MG63 (cell line): ENCODE data around the gene NKAIN2. TPM values are rescaled to one million over a fixed set of nuclear protein-coding genes. Genes with fewer than 3 reads are reported as not detected.
"Not testable (repeated sequence)": the region's sequence is repeated elsewhere in the genome, so short reads cannot be mapped to it uniquely, and the experiment has no call there.

ENCODE experiments used
- DNase-seq: peaks from one replicate; pipeline ENCODE4 v3.0.0-alpha.2; 2020
- H3K27me3 ChIP-seq: fragments of 250-450 bp; sonication (Bioruptor Pico); 2 replicates; pipeline ENCODE4 v1.5.1; 2020; ENCODE audit warnings: mild to moderate bottlenecking, moderate library complexity
- H3K36me3 ChIP-seq: fragments of 250-450 bp; sonication (Bioruptor Pico); 2 replicates; pipeline ENCODE4 v1.5.1; 2020; ENCODE audit warnings: mild to moderate bottlenecking, moderate library complexity
- H3K4me3 ChIP-seq: fragments of 250-450 bp; sonication (Bioruptor Pico); 2 replicates; pipeline ENCODE4 v1.5.1; 2020; ENCODE audit warnings: mild to moderate bottlenecking, moderate library complexity
- H3K9me3 ChIP-seq: fragments of 250-450 bp; sonication (Bioruptor Pico); 2 replicates; pipeline ENCODE4 v1.5.1; 2020; ENCODE audit warnings: mild to moderate bottlenecking, moderate library complexity
- total RNA-seq: library from RNA; depleted of rRNA; stranded (reverse); fragments of >200 nt; shearing (Covaris generic); gene quantifications from 2 replicates; pipeline ENCODE4 v1.2.3, GENCODE V29; 2014; ENCODE audit warnings: low replicate concordance

NKAIN2 gene
- total RNA-seq, 1 experiment from 2014 or later: not detected

DNA sequence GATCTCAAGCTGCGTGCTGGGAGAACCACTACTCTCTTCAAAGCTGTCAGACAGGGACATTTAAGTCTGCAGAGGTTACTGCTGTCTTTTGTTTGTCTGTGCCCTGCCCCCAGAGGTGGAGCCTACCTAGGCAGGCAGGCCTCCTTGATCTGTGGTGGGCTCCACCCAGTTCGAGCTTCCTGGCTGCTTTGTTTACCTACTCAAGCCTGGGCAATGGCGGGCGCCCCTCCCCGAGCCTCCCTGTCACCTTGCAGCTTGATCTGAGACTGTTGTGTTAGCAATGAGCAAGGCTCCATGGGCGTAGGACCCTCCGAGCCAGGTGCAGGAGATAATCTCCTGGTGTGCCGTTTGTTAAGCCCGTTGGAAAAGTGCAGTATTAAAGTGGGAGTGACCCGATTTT is 609.0 kb downstream of the NKAIN2 start:
- H3K9me3 ChIP-seq, H3K27me3 ChIP-seq, H3K36me3 ChIP-seq, H3K4me3 ChIP-seq, DNase-seq: not testable (repeated sequence)

DNA sequence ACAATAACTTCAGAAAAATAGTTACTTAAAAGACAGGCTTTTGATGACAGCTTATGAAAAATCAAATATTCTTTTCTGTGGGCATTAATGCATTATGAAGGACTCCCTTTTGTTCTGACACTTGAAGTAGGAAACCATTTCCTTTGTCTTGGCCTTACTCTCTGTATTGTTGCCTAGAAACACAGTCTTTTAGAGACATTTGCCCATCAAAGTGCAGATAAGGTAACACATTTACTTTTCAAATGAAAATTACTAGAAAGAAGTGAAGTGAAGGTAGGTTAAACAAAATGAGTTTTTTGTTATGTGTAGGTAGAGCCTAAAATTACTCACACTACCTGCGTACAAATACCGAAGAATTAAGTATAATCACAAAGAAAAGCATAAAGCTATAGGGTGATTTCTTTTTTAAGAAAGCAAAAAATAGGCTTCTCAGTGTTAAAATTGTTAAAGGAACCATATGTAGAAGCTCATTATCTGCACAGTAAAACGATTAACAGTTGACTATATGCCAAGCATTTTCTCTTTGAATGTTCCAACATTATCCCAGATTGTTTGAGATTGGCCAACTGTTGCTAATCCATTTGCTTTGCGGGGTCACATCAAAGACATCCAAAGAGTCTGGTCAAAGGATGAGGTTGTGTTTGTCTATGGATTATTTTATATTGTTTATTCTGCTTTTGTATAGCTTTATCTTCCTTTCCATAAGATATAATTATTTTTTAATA is 616.6 kb downstream of the NKAIN2 start:
- no peak for DNase-seq
- Histone ChIP-seq H3K36me3 (no peaks in the 10 kb centered on the region), H3K4me3 (no peak overlapping the region), H3K9me3 (no peaks in the 10 kb centered on the region), H3K27me3 (no peaks in the 10 kb centered on the region)

DNA sequence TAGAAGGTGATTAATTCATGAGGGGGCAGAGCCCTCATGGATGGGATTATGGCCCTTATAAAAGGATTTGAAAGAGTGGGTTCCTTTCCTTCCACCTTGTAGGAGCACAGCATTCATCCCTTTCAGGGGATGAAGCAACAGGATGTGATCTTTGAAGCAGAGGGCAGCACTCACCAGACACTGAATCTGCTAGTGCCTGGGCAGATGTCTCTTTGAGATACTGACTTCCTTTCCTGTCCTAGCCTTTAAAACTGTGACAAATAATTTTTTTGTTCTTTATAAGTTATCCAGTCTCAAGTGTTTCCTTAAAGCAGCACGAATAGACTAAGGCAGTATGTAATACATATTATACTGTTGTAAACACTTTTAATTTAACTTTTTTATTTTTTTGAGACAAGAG is 620.0 kb downstream of the NKAIN2 start:
- Histone ChIP-seq H3K36me3 (no peaks in the 10 kb centered on the region), H3K9me3 (no peaks in the 10 kb centered on the region), H3K27me3 (no peaks in the 10 kb centered on the region), H3K4me3 (no peak overlapping the region)
- DNase-seq: no peak

DNA sequence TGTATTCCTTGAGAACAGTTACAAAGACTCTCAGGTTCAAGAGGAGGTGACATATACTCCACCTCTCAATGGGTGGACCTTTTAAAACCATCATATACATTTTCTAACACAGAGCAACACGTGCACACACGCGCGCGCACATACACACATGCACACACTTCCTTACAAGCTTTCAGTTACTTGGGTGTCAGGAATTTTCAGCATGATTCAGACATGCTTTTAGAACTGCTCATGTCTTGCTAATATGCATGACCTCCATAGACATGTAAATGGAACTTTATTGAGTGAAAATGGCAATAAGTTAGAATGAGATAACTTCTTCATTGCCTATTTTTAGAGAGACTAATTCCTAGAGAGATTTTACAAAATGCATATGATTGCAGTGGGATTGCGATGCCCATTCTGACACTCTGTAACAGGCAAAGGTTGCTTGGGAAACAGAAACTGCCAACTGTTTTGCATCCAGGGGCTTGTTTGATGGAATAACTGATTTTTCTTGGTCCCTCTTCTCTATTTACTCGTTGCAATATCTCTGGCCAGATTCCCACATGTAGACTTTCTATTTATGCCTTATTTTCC is 627.2 kb downstream of the NKAIN2 start:
- Histone ChIP-seq H3K4me3 (no peak overlapping the region), H3K27me3 (no peaks in the 10 kb centered on the region), H3K36me3 (no peaks in the 10 kb centered on the region), H3K9me3 (no peaks in the 10 kb centered on the region)
- DNase-seq: no peak

DNA sequence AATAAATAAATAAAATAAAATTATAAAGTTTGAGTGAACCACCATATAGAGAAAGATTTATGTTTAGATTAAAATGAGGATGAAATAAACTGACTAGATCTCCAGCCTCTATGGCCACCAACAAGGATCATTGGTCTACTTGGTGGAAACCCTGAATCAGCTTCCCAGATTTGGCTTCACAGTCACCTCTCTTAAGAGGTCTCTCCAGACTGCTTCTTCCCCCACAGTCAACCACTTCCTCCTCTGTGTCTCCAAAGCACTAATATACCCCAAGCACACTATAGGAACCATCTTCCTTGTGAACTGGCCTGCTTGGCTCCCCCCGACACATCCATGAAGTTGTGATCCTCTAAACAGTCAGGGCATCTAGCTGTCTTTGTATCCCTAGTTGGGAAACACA is 629.0 kb downstream of the NKAIN2 start:
- Histone ChIP-seq H3K4me3 (no peak overlapping the region), H3K36me3 (no peaks in the 10 kb centered on the region), H3K9me3 (no peaks in the 10 kb centered on the region), H3K27me3 (no peaks in the 10 kb centered on the region)
- no peak for DNase-seq

DNA sequence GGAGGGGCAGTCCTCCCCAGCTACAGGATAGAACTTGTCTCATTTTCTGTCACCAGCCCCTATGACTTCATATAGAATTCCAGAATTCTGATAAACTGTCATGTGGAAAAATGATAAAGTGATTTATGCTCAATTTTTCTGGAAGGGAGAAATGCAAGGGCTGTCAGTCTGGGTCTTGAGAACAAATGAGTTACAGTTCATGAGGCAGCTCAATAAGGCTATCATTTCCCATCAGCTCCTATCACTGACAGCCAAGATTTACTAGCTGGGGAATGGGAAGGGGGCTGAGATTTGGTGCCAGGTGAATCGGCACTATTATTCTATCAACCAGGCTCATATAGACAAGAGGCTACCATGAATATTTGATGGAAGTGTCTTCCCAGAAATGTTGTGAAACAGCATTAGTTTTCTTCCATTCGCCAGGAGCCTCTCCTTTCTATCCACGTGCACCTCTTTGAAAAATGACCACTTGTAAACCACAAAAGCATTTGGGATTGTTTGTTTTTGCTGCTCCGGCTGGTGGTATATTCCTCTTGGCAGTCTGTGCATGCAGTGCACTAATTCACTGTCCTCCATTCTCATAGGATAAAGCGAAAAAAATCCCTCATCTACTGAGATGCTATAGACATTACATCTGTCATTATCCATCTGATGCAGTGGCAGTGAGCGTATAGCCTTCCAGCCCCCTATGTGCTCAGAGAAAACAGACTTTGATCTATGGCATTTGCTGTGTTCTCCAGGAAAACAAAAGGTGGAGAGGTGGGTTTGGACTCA is 629.9 kb downstream of the NKAIN2 start:
- Histone ChIP-seq H3K4me3 (no peak overlapping the region), H3K9me3 (no peaks in the 10 kb centered on the region), H3K27me3 (no peaks in the 10 kb centered on the region), H3K36me3 (no peaks in the 10 kb centered on the region)
- no peak for DNase-seq

DNA sequence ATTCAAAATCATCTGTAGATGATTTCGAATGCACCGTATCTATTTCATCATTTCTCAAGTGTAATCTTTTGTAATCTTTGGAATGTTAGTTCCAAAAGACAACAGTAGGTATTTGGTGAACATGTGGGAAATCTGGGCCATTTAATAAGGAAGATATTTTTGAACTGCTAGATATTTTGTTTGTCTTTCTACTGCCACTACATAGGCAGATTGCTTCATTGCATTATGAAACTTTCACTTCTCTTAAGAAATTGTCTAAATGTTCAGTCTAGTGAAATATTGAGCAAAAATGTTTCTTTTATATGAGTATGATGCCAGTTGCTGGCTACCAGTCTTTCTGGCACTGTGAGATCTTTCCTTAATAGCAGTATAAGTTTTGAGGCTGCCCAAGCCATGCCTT is 630.8 kb downstream of the NKAIN2 start:
- DNase-seq: no peak
- no peaks in the 10 kb centered on the region for H3K36me3 ChIP-seq
- no peak overlapping the region for H3K4me3 ChIP-seq
- no peaks in the 10 kb centered on the region for H3K27me3 ChIP-seq
- no peaks in the 10 kb centered on the region for H3K9me3 ChIP-seq

DNA sequence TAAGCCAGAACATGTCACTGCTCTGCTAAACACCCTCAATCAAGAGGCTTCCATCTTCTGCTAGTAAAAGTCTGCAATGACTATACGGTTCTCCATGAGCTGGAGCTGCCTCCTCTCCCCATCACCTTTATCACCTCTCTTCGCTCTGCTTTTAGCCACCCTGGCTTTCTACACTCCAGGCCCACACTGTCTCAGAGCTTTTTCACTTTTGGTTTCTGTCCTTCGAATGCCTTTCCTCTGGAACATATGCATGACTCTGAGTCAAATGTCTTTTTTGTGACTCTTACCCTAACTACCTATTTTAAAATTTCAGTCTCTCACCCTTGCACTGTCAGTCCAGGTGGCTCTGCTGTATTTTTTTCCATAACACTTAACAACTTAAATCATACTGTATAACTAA is 633.1 kb downstream of the NKAIN2 start:
- no peak for DNase-seq
- H3K36me3 ChIP-seq: no peaks in the 10 kb centered on the region
- H3K4me3 ChIP-seq: no peak overlapping the region
- no peaks in the 10 kb centered on the region for H3K27me3 ChIP-seq
- H3K9me3 ChIP-seq: no peaks in the 10 kb centered on the region

DNA sequence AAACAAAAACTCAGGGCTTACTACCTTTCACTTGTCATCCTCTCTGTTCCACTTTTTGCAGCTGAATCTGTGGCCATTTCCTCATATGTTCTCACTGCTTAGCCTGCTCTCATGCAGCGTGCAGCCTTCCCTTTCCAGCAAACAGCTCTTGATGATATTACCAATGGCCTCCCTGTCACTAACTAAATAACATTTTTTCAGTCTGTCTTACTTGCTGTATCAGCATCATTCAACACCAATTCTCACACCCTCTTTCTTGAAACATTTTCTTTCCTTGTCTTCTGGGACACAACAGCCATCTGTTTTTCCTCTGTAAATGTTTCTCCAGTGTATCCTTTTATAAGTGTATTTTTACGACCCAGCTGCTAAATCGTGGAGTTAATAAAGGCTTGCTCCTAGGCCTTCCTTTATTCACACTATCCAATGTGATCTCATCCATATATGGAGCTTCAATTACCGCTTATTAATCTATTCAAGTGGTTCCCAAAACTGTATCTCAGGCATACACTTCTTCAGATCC is 634.9 kb downstream of the NKAIN2 start:
- no peak for DNase-seq
- Histone ChIP-seq H3K36me3 (no peaks in the 10 kb centered on the region), H3K27me3 (no peaks in the 10 kb centered on the region), H3K4me3 (no peak overlapping the region), H3K9me3 (no peaks in the 10 kb centered on the region)

DNA sequence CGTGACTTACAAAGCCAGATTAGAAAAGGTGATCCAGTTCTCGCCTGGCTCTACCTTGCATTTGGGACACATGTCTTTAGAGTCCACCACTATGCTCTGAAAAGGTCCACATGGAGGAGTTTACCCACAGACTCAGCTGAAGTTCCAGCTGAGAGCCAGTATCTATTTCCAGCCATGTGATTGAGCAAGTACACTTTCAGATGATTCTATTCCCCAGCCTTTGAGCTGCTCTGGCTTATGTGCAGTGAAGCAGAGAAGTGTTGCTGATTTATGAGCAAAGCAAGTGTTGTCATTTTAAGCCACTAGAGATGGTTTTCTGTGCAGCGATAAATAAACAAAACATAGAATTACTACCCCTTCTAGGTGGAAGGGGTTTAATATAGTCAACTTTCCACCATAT is 637.8 kb downstream of the NKAIN2 start:
- no peak for DNase-seq
- no peak overlapping the region for H3K4me3 ChIP-seq
- no peaks in the 10 kb centered on the region for H3K9me3 ChIP-seq
- no peaks in the 10 kb centered on the region for H3K36me3 ChIP-seq
- no peaks in the 10 kb centered on the region for H3K27me3 ChIP-seq

DNA sequence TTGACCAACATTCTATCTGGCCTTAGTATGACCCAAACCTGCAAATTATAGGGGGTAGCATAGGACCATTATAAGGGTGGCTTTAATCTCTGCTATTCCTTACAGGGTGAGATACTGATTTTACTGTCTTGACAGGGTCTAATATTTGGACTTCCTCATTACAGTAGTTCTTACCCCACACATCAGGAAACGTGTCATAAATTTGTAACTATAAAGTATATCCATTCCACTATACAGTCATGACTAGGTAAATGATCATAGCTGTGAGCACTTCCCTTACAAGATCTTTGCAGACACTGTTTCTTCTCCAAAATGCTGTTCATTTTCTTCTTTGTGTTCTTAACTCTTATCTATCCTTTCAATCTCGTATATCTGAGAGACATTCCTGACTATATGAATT is 639.9 kb downstream of the NKAIN2 start:
- Histone ChIP-seq H3K27me3 (no peaks in the 10 kb centered on the region), H3K36me3 (no peaks in the 10 kb centered on the region), H3K4me3 (no peak overlapping the region), H3K9me3 (no peaks in the 10 kb centered on the region)
- no peak for DNase-seq

DNA sequence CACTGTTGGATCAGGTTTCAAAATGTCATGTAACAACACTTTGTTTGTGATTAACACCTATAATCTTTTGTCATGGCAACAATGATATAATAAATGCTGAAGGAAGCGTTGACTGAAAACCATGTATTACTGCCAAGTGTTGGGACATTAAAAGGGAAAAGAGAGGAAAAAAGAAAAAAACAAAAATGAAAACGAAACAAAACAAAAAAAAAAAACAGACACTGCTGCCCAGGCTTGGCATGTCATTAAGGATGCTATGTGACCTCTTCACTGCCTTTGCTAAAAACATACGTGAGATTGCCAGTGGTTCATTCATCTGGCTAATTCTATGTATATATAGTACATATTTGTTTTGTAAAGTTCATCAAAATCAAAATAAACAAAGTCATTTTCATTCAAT is 641.9 kb downstream of the NKAIN2 start:
- Histone ChIP-seq H3K27me3 (no peaks in the 10 kb centered on the region), H3K36me3 (no peaks in the 10 kb centered on the region), H3K4me3 (no peak overlapping the region), H3K9me3 (no peaks in the 10 kb centered on the region)
- no peak for DNase-seq

DNA sequence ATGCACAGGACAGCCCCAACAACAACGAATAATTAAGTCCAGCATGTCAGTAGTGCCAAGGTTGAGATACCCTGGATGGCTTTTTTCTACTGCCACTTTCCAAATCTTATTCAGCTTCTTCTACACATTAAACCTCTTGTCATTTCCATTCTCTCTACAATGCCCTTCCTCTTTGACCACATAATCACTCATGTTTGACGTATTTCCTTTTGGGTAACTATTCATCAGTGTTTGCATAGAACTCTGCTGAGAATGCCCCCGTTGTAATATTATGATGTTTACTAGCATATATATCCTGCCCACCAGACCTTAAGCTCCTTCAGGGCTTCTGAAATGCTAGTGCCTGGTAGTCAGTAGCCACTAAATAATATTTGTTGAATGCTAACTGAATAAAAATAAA is 643.3 kb downstream of the NKAIN2 start:
- no peaks in the 10 kb centered on the region for H3K9me3 ChIP-seq
- no peak overlapping the region for H3K4me3 ChIP-seq
- no peak for DNase-seq
- H3K36me3 ChIP-seq: no peaks in the 10 kb centered on the region
- no peaks in the 10 kb centered on the region for H3K27me3 ChIP-seq

DNA sequence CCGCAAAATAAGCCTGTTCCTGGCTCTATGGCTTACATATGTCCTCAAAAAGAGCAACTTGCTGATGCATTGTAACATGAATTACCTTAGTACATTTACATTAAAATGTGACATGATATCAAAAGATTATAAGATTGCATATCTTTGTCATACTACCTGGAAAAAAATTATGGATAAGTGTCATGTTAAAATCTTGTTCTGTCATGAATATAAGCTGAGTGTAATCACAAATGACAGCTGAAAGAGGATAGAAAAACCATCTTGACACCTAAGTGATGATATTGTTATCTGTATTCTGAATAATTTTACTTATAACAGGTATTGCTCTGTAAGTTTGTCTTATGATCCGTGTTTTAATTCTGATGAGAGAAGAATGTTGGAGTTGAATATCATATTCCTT is 655.6 kb downstream of the NKAIN2 start:
- no peaks in the 10 kb centered on the region for H3K27me3 ChIP-seq
- DNase-seq: no peak

DNA sequence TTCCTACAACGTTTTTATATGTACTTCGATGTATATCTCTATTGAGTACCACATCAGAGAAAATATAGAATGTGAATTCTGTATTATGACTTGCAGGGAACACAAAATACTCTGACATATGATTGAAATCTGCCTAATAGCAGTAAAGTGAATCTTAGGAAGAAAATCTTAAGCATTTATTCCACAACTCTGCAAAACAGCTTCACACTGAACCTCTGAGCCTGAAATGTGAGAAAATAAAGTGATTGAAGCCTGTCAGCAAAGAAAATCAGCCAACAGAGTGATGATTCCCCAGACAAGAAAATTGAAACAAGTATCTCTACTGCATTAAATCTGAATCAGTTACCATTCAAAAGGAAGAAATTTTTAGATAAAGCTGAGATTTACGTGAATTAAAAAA is 659.1 kb downstream of the NKAIN2 start:
- Histone ChIP-seq H3K4me3 (no peak overlapping the region), H3K36me3 (no peaks in the 10 kb centered on the region), H3K9me3 (no peaks in the 10 kb centered on the region), H3K27me3 (no peaks in the 10 kb centered on the region)
- DNase-seq: no peak

More for the DNA sequence above, 655.6 kb downstream of the NKAIN2 start:
- H3K36me3 ChIP-seq: no peaks in the 10 kb centered on the region
- H3K4me3 ChIP-seq: no peak overlapping the region
- no peaks in the 10 kb centered on the region for H3K9me3 ChIP-seq

DNA sequence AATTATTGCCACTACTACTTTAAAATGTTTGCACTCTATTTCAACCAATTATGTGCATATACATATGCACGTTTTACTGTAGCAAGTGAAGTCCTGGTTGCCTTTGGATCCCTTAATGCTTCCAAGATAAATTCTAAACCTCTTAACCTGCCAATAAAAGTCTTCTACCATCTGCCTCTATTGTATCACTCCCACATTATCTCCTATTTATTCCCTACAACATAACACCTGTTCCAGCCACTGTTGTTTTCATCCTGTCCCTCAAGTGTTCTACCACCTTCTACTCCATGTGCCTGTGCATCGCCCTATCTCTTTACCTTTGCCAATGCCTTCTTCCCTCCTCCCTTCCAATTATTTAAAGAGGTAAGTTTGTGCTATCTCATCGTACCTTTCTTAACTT is 659.6 kb downstream of the NKAIN2 start:
- Histone ChIP-seq H3K36me3 (no peaks in the 10 kb centered on the region), H3K27me3 (no peaks in the 10 kb centered on the region), H3K4me3 (no peak overlapping the region), H3K9me3 (no peaks in the 10 kb centered on the region)
- DNase-seq: no peak

DNA sequence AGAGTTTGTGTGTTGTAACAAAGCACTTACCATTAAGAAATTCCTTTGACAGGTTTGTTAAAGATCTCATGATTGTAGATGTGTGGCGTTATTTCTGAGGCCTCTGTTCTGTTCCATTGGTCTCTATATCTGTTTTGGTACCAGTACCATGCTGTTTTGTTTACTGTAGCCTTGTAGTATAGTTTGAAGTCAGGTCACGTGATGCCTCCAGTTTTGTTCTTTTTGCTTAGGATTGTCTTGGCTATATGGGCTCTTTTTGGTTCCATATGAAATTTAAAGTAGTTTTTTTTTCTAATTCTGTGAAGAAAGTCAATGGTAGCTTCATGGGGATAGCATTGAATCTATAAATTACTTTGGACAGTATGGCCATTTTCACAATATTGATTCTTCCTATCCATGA is 660.9 kb downstream of the NKAIN2 start:
- not testable (repeated sequence) for H3K4me3 ChIP-seq, H3K9me3 ChIP-seq, H3K27me3 ChIP-seq, H3K36me3 ChIP-seq, DNase-seq

DNA sequence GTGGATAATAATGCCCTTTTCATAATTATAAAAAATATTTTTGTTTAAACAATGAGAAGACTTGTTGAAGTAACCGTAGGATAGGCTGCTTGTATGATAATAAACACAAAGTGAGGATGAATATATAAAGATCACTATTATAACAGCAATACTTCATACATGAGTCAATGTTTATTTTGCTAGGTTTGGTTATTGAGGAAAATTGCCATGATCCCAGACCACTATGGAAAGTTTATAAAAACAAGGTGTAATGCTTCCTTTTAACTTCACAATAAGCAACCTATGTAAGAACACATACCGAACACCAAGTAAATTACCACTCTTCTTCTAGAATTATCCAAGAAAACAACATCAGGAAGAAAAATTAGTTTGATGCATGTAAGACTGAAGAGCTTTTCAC is 663.3 kb downstream of the NKAIN2 start:
- DNase-seq: no peak
- no peaks in the 10 kb centered on the region for H3K27me3 ChIP-seq

More for the DNA sequence above, 663.3 kb downstream of the NKAIN2 start:
- Histone ChIP-seq H3K4me3 (no peak overlapping the region), H3K36me3 (no peaks in the 10 kb centered on the region), H3K9me3 (no peaks in the 10 kb centered on the region)
